Suprapubic skin (tissue), 4 donors: Measurements from ENCODE around the gene ANGPTL7. TPM values are rescaled to one million over a fixed set of nuclear protein-coding genes. Genes with fewer than 3 reads are reported as not detected.

Source experiments
- DNase-seq, 2 donors: peaks; one replicate each; pipeline ENCODE4 v3.0.0-alpha.2; 2019; ENCODE audit warnings: low spot score in 2 of 2
- H3K27ac ChIP-seq: fragments of 200-600 bp; sonication (generic); one replicate; pipeline ENCODE4 v1.5.1; 2019
- H3K27me3 ChIP-seq: fragments of 200-600 bp; sonication (generic); one replicate; pipeline ENCODE4 v1.5.1; 2019
- H3K36me3 ChIP-seq: fragments of 200-600 bp; sonication (generic); one replicate; pipeline ENCODE4 v1.5.1; 2019
- H3K4me1 ChIP-seq: fragments of 200-600 bp; sonication (generic); one replicate; pipeline ENCODE4 v1.5.1; 2019
- H3K4me3 ChIP-seq: fragments of 200-600 bp; sonication (generic); one replicate; pipeline ENCODE4 v1.5.1; 2019; ENCODE audit warnings: mild to moderate bottlenecking
- H3K9me3 ChIP-seq: fragments of 200-600 bp; sonication (generic); one replicate; pipeline ENCODE4 v1.5.1; 2019
- CTCF ChIP-seq, 2 donors: fragments of 200-600 bp in 1 of 2; fragments of 450-650 bp in 1 of 2; sonication (generic) in 1 of 2; IDR thresholded peaks; one replicate each; pipeline ENCODE4 v1.5.1; 2016 to 2019; ENCODE audit warnings: antibody characterized with exemption in 2 of 2, mild to moderate bottlenecking in 1 of 2, moderate library complexity in 1 of 2
- EP300 ChIP-seq: sonication (generic); formaldehyde crosslinking; IDR thresholded peaks from one replicate; pipeline ENCODE4 v1.6.1; 2017; ENCODE audit warnings: antibody characterized with exemption
- POLR2A ChIP-seq, 2 donors: fragments of 450-650 bp; IDR thresholded peaks; one replicate each; pipeline ENCODE4 v1.6.1; 2017; ENCODE audit warnings: antibody characterized with exemption in 2 of 2, mild to moderate bottlenecking in 2 of 2, moderate library complexity in 2 of 2
- POLR2AphosphoS5 ChIP-seq, 3 donors: sonication (generic); formaldehyde crosslinking; IDR thresholded peaks; one replicate each; pipeline ENCODE4 v1.6.1; 2017; ENCODE audit warnings: antibody characterized with exemption in 3 of 3
- WGBS: methylation state at CpG from one replicate; pipeline ENCODE4 v1.1.5; 2018; 5-methylcytosine and 5-hydroxymethylcytosine counted together
- total RNA-seq, 4 donors: library from RNA; depleted of rRNA; stranded (reverse); fragments of >200 nt; gene quantifications; one replicate each; pipeline ENCODE4 v1.1.0, GENCODE V29; 2016

ANGPTL7 gene
- total RNA-seq, 4 donors from 2014 or later, result 2.8 to 18.6 (median 4.1) TPM

GRCh38 chr1:11194407-11195176, 5.4 kb downstream of the ANGPTL7 start:
- H3K9me3 ChIP-seq, result no peaks in the 10 kb centered on the region
- peaks cover 84% of the 10 kb centered on the region for H3K36me3 ChIP-seq
- 96% methylated on average over 14 of the region's 14 CpGs for WGBS
- H3K27me3 ChIP-seq, result no peaks in the 10 kb centered on the region
- DNase-seq, result no peak
- H3K4me3 ChIP-seq, result no peak overlapping the region
- H3K4me1 ChIP-seq, result no peaks in the 10 kb centered on the region
- TF ChIP-seq EP300, result no peak
- TF ChIP-seq POLR2A (IDR thresholded peaks at IDR 0.05), result no peak
- H3K27ac ChIP-seq, result no peak overlapping the region

GRCh38 chr1:11196945-11197344, 7.8 kb downstream of the ANGPTL7 start:
- Histone ChIP-seq H3K9me3 (no peaks in the 10 kb centered on the region), H3K4me3 (no peak overlapping the region), H3K36me3 (peaks cover 84% of the 10 kb centered on the region), H3K27me3 (no peaks in the 10 kb centered on the region), H3K27ac (no peak overlapping the region), H3K4me1 (no peaks in the 10 kb centered on the region)
- no peak for DNase-seq
- 88% methylated on average over 2 of the region's 2 CpGs for WGBS
- TF ChIP-seq EP300, result no peak
- TF ChIP-seq POLR2A (IDR thresholded peaks at IDR 0.05), result no peak
- no peak for TF ChIP-seq CTCF (IDR thresholded peaks at IDR 0.05)
- TF ChIP-seq POLR2AphosphoS5 (IDR thresholded peaks at IDR 0.05), result no peak

- Histone ChIP-seq H3K36me3 (peaks cover 80% of the 10 kb centered on the region), H3K27ac (no peak overlapping the region), H3K4me1 (no peaks in the 10 kb centered on the region), H3K4me3 (no peak overlapping the region), H3K9me3 (no peaks in the 10 kb centered on the region), H3K27me3 (no peaks in the 10 kb centered on the region)
- 91% methylated on average over 4 of the region's 4 CpGs for WGBS
- no peak for DNase-seq
- TF ChIP-seq POLR2AphosphoS5 (IDR thresholded peaks at IDR 0.05), result no peak
Observed at GRCh38 chr1:11197359-11197758, 8.2 kb downstream of the ANGPTL7 start.

GRCh38 chr1:11198257-11198656, 9.1 kb downstream of the ANGPTL7 start:
- DNase-seq, result no peak
- peaks cover 79% of the 10 kb centered on the region for H3K36me3 ChIP-seq
- no peak overlapping the region for H3K27ac ChIP-seq
- H3K4me3 ChIP-seq, result no peak overlapping the region
- H3K9me3 ChIP-seq, result no peaks in the 10 kb centered on the region
- TF ChIP-seq EP300 (no peak), POLR2AphosphoS5 (IDR thresholded peaks at IDR 0.05) (no peak), POLR2A (IDR thresholded peaks at IDR 0.05) (no peak), CTCF (IDR thresholded peaks at IDR 0.05) (no peak)
- no peaks in the 10 kb centered on the region for H3K4me1 ChIP-seq
- no peaks in the 10 kb centered on the region for H3K27me3 ChIP-seq
- 82% methylated on average over 4 of the region's 4 CpGs for WGBS

- H3K9me3 ChIP-seq, result no peaks in the 10 kb centered on the region
- no peak for TF ChIP-seq POLR2AphosphoS5 (IDR thresholded peaks at IDR 0.05)
- TF ChIP-seq EP300, result no peak
- no peak for TF ChIP-seq POLR2A (IDR thresholded peaks at IDR 0.05)
- no peak for TF ChIP-seq CTCF (IDR thresholded peaks at IDR 0.05)
- DNase-seq, result no peak
- no peaks in the 10 kb centered on the region for H3K4me1 ChIP-seq
- H3K4me3 ChIP-seq, result no peak overlapping the region
- 75% methylated on average over 2 of the region's 2 CpGs for WGBS
- peaks cover 79% of the 10 kb centered on the region for H3K36me3 ChIP-seq
- no peaks in the 10 kb centered on the region for H3K27me3 ChIP-seq
- H3K27ac ChIP-seq, result no peak overlapping the region
Observed at GRCh38 chr1:11198851-11199594, 9.9 kb downstream of the ANGPTL7 start.
